ENCODE data around the gene KAT6B.

Gene KAT6B

DNA sequence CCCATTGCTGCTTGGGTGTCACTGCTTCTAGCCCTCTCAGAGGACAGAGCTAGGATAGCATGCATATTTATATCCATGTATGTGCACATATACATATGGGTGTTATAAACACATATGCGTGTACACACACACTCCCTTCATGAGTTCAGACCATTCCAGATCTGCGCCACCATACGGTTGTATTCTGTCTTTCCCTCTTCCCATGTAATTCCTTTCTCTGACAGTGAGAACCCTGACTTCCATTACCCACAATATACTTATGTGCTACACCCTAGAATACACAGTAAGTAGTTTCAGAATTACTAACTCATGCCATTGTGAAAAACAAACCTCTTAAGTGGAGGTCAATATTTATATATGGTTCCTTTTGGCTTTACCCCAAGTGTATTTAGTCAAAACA lies 168.5 kb downstream of the KAT6B start:
- H3K4me3 ChIP-seq (ENCODE audit: low read depth, low read length), result no peak overlapping the region
- DNase-seq (ENCODE audit: low read depth), result no peak
- TF ChIP-seq, protein P1, sequence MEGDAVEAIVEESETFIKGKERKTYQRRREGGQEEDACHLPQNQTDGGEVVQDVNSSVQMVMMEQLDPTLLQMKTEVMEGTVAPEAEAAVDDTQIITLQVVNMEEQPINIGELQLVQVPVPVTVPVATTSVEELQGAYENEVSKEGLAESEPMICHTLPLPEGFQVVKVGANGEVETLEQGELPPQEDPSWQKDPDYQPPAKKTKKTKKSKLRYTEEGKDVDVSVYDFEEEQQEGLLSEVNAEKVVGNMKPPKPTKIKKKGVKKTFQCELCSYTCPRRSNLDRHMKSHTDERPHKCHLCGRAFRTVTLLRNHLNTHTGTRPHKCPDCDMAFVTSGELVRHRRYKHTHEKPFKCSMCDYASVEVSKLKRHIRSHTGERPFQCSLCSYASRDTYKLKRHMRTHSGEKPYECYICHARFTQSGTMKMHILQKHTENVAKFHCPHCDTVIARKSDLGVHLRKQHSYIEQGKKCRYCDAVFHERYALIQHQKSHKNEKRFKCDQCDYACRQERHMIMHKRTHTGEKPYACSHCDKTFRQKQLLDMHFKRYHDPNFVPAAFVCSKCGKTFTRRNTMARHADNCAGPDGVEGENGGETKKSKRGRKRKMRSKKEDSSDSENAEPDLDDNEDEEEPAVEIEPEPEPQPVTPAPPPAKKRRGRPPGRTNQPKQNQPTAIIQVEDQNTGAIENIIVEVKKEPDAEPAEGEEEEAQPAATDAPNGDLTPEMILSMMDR (IDR thresholded peaks at IDR 0.05; ENCODE audit: low read depth, low read length, missing control alignments), result no peak

DNA sequence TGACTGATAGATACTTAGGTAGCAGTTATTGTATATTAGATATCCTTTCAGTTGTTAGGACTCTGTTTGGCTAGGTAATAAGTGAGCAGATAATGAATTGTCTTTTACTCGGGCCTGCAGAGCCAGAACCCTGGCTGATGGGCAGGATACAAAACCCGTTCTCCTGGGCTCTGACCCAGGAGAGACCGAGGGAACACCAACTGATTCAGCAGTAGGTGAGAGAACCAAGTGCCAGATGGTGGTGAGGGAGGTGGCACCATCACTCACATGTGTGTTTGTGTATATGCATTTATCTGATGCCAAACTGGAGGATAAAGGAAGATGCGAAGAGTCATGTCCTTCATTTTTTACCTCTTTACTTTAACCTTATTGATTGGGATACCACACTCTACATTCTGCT lies 169.4 kb downstream of the KAT6B start:
- H3K4me3 ChIP-seq (ENCODE audit: low read depth, low read length), result no peak overlapping the region
- TF ChIP-seq, protein P1 (IDR thresholded peaks at IDR 0.05; ENCODE audit: low read depth, low read length, missing control alignments), result no peak
- DNase-seq (ENCODE audit: low read depth), result no peak

DNA sequence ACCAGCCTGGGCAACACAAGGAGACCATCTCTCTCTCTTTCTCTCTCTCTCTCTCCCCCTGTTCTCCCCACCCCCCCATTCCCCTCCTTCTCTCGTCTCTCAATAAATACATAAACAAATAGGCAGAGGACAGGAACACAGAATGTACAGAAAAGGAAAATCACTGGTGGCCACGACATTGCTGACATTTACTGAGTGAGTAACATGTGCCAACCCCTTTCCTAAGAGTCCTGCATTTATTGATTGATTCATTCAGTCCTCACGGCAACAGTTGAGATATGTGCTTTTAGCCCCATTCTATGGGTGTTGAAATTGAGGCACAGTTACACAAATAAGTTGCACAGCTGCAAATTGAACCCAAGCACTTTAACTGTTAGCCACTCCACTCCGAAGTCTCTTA lies 170.8 kb downstream of the KAT6B start:
- no peak overlapping the region for H3K4me3 ChIP-seq (ENCODE audit: low read depth, low read length)
- TF ChIP-seq, protein P1 (IDR thresholded peaks at IDR 0.05; ENCODE audit: low read depth, low read length, missing control alignments), result no peak
- no peak for DNase-seq (ENCODE audit: low read depth)

DNA sequence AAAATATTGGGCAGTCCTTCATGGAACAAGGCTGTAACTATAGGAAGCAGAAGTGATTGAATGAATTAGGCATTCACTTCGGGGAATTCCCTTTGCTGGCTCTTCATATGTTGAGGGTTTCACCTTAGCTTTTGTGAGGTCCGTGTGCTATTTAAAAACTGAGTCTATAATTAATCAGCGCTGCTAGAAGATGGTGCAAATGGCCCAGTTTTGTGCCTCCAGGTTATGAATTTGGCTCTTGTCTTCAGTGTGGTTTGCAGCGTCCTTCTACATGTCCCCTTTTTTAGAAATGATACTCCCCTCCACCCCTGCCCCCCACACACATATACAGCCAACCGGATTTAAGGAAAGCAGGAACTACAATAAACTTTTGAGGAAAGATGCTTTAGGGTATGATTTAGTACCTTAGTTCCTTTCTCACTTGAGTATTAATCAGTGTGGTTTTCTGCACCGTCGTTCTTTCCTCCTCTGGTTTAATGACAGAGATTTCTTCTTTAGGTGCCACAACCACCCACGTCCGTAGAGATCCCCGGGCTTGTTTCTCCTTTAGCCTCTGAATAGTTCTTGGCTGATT lies 174.4 kb downstream of the KAT6B start:
- peak overlapping the region; percentile 29 for H3K4me3 ChIP-seq (ENCODE audit: low read depth, low read length)
- DNase-seq (ENCODE audit: low read depth), result no peak
- TF ChIP-seq, protein P1 (IDR thresholded peaks at IDR 0.05; ENCODE audit: low read depth, low read length, missing control alignments), result no peak

DNA sequence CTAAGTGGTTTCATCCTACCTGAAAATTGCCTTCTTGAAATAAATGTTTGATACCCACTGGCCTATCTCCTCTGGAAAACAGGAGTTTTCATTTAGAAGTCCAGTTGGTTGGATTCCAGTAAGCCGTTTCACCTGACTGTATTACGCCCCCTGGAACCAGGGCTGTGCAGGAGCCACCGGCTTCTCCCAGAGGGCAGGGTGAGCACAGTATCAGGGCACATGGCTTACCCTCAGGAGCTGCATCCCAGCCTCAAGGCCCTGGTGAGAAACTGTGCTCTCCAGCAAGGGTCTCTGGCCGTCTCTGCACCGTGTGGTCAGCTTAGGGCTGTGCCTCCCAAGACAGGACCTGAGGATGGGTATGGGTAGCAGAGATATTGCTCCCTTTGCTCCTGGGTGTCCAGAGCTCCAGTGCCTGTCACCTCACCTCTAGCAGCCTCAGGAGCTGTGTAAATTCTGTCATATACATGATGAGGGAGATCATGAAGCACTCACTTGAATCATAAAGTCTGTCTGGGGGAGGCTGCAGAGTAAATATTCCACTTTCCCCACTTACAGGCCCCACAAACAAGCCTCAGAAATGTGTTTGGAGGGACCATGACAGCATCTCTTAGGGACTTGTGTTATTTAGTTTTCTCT lies 175.4 kb downstream of the KAT6B start:
- TF ChIP-seq, protein P1 (IDR thresholded peaks at IDR 0.05; ENCODE audit: low read depth, low read length, missing control alignments), result no peak
- no peak overlapping the region for H3K4me3 ChIP-seq (ENCODE audit: low read depth, low read length)
- no peak for DNase-seq (ENCODE audit: low read depth)

DNA sequence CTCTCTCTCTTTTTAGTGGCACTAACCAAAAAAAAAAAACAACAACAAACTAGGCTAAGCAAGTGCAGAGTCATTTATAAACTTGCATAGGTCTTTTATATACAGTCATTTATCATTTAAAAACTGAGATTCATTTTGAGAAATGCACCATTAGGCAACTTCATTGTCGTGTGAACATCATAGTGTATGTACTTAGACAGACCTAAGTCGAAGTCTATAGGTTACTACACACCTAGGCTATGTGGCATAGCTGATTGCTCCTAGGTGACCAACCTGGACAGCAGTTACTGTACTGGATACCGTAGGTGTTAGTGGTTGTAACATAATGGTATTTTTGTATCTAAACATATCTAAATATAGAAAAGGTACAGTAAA lies 175.9 kb downstream of the KAT6B start:
- DNase-seq (ENCODE audit: low read depth), result no peak
- TF ChIP-seq, protein P1 (IDR thresholded peaks at IDR 0.05; ENCODE audit: low read depth, low read length, missing control alignments), result no peak
- H3K4me3 ChIP-seq (ENCODE audit: low read depth, low read length), result no peak overlapping the region

Measured in GM12864 (cell line).